Caco-2 (cell line): Measurements from ENCODE around the gene ST6GAL2. TPM values are rescaled to one million over a fixed set of nuclear protein-coding genes. Genes with fewer than 3 reads are reported as not detected.
A peak's percentile ranks its signal among the peaks of the same experiment; 100 is the strongest.

Experiments used
- BruUV-seq: library from RNA; stranded (reverse); fragments of 400-500 nt; replicated peaks from 2 replicates; lab custom pipeline; 2021; lab: Mats Ljungman, UMichigan
- CTCF ChIA-PET: fragments of 300-600 bp; sonication (Branson Sonifier 250); formaldehyde crosslinking; loops from one replicate; lab custom pipeline; 2022; ENCODE audit warnings: antibody characterized with exemption; lab: Charles Lee
- POLR2A ChIA-PET: fragments of 300-600 bp; sonication (Branson Sonifier 250); formaldehyde crosslinking; loops from one replicate; lab custom pipeline; 2022; ENCODE audit warnings: antibody characterized with exemption; lab: Charles Lee
- DNase-seq, 2 experiments: peaks; one replicate each; pipeline versions ENCODE4 v3.0.0 to v3.0.0-alpha.2; 2020 to 2022
- H3K27me3 ChIP-seq: replicated peaks from 2 replicates; pipeline ENCODE4 v1.6.0; 2011; ENCODE audit warnings: low read length; ENCODE audit not compliant: control insufficient read depth, insufficient read depth
- H3K36me3 ChIP-seq: 2 replicates; pipeline ENCODE4 v1.5.1; 2011; ENCODE audit warnings: low read length; ENCODE audit not compliant: control insufficient read depth, insufficient read depth
- H3K4me1 ChIP-seq: fragments of 250-450 bp; sonication (Bioruptor Pico); 2 replicates; pipeline ENCODE4 v1.5.1; 2020; ENCODE audit warnings: mild to moderate bottlenecking
- H3K4me3 ChIP-seq: 2 replicates; pipeline ENCODE4 v1.5.1; 2011; ENCODE audit warnings: low read depth, mild to moderate bottlenecking, control low read depth, low read length
- H3K9me3 ChIP-seq: fragments of 250-450 bp; sonication (Bioruptor Pico); 2 replicates; pipeline ENCODE4 v1.5.1; 2020; ENCODE audit warnings: mild to moderate bottlenecking, moderate library complexity
- H3K27ac Mint-ChIP-seq: one replicate; pipeline ENCODE4 v1.8.0; 2022; ENCODE audit warnings: mixed read lengths; ENCODE audit not compliant: unreplicated experiment
- H3K27me3 Mint-ChIP-seq: one replicate; pipeline ENCODE4 v1.8.0; 2022; ENCODE audit warnings: mixed read lengths; ENCODE audit not compliant: insufficient read depth, unreplicated experiment
- H3K36me3 Mint-ChIP-seq: one replicate; pipeline ENCODE4 v1.8.0; 2022; ENCODE audit warnings: mild to moderate bottlenecking, mixed read lengths; ENCODE audit not compliant: insufficient read depth, unreplicated experiment
- H3K4me1 Mint-ChIP-seq: one replicate; pipeline ENCODE4 v1.8.0; 2022; ENCODE audit warnings: low read depth, mixed read lengths; ENCODE audit not compliant: unreplicated experiment
- H3K4me3 Mint-ChIP-seq: one replicate; pipeline ENCODE4 v1.8.0; 2022; ENCODE audit warnings: mild to moderate bottlenecking, moderate library complexity, mixed read lengths; ENCODE audit not compliant: unreplicated experiment
- H3K9me3 Mint-ChIP-seq: one replicate; pipeline ENCODE4 v1.8.0; 2022; ENCODE audit warnings: mixed read lengths; ENCODE audit not compliant: unreplicated experiment
- CTCF ChIP-seq, 2 experiments: fragments of 200-600 bp in 1 of 2; IDR thresholded peaks; 1 replicate in 1 of 2; 2 replicates in 1 of 2; pipeline versions ENCODE4 v1.5.1 to v1.8.0; 2011 to 2022; ENCODE audit warnings: antibody characterized with exemption in 1 of 2, control low read depth in 1 of 2, inconsistent platforms in 1 of 2, low read depth in 1 of 2, low read length in 1 of 2, mild to moderate bottlenecking in 1 of 2, moderate library complexity in 1 of 2; ENCODE audit not compliant: insufficient read depth in 1 of 2, severe bottlenecking in 1 of 2, unreplicated experiment in 1 of 2
- intact Hi-C: fragments of 100-400 bp; cut with micrococcal nuclease; formaldehyde crosslinking; loops from one replicate; pipeline ENCODE4 v1.10.0; 2022; ENCODE audit not compliant: unreplicated experiment
- total RNA-seq: library from RNA; stranded (reverse); gene quantifications from 2 replicates; pipeline ENCODE4 v1.2.3, GENCODE V29; 2022

The ST6GAL2 gene
- total RNA-seq, 1 experiment from 2014 or later: not detected

- no TSS peak for BruUV-seq
These were observed 88.5 kb downstream of the ST6GAL2 start for GRCh38 chr2:106797494-106797893.

GRCh38 chr2:106792671-106793070, 93.3 kb downstream of the ST6GAL2 start:
- Histone ChIP-seq H3K4me3 (no peak overlapping the region), H3K27me3 (no peaks in the 10 kb centered on the region), H3K36me3 (no peaks in the 10 kb centered on the region), H3K9me3 (no peaks in the 10 kb centered on the region), H3K4me1 (no peaks in the 10 kb centered on the region)
- peaks cover 2% of the 10 kb centered on the region for H3K27me3 Mint-ChIP-seq
- intact Hi-C loops: no loop called here
- no peaks in the 10 kb centered on the region for H3K4me1 Mint-ChIP-seq
- TF ChIP-seq CTCF (IDR thresholded peaks at IDR 0.05; ENCODE audit: insufficient read depth in 1 of 2, low read depth in 1 of 2, low read length in 1 of 2, severe bottlenecking in 1 of 2, unreplicated experiment in 1 of 2): no peak
- H3K27ac Mint-ChIP-seq: no peak overlapping the region
- H3K4me3 Mint-ChIP-seq: no peak overlapping the region
- ChIA-PET CTCF (no interaction called here), POLR2A (no interaction called here)
- H3K36me3 Mint-ChIP-seq: no peaks in the 10 kb centered on the region
- peaks cover 16% of the 10 kb centered on the region for H3K9me3 Mint-ChIP-seq
- BruUV-seq: no TSS peak
- DNase-seq: no peak

More at GRCh38 chr2:106797494-106797893, 88.5 kb downstream of the ST6GAL2 start:
- Mint-ChIP-seq H3K4me3 (no peak overlapping the region), H3K27me3 (peaks cover 7% of the 10 kb centered on the region), H3K4me1 (no peaks in the 10 kb centered on the region), H3K9me3 (no peaks in the 10 kb centered on the region), H3K27ac (no peak overlapping the region), H3K36me3 (no peaks in the 10 kb centered on the region)
- POLR2A ChIA-PET: no interaction called here
- DNase-seq: no peak
- CTCF ChIA-PET: no interaction called here
- no peaks in the 10 kb centered on the region for H3K4me1 ChIP-seq
- H3K4me3 ChIP-seq: no peak overlapping the region
- no peak for TF ChIP-seq CTCF (IDR thresholded peaks at IDR 0.05; ENCODE audit: insufficient read depth in 1 of 2, low read depth in 1 of 2, low read length in 1 of 2, severe bottlenecking in 1 of 2, unreplicated experiment in 1 of 2)
- intact Hi-C loops: no loop called here
- H3K27me3 ChIP-seq: no peaks in the 10 kb centered on the region
- H3K9me3 ChIP-seq: no peaks in the 10 kb centered on the region
- no peaks in the 10 kb centered on the region for H3K36me3 ChIP-seq

GRCh38 chr2:106789185-106789584, 96.8 kb downstream of the ST6GAL2 start:
- H3K36me3 ChIP-seq: no peaks in the 10 kb centered on the region
- no peak overlapping the region for H3K4me3 Mint-ChIP-seq
- no peak overlapping the region for H3K4me3 ChIP-seq
- BruUV-seq: no TSS peak
- no peak for TF ChIP-seq CTCF (IDR thresholded peaks at IDR 0.05; ENCODE audit: insufficient read depth in 1 of 2, low read depth in 1 of 2, low read length in 1 of 2, severe bottlenecking in 1 of 2, unreplicated experiment in 1 of 2)
- H3K9me3 Mint-ChIP-seq: peaks cover 16% of the 10 kb centered on the region
- DNase-seq: peak; percentile 37 to 38
- H3K4me1 ChIP-seq: no peaks in the 10 kb centered on the region
- peaks cover 7% of the 10 kb centered on the region for H3K27me3 Mint-ChIP-seq
- no peaks in the 10 kb centered on the region for H3K36me3 Mint-ChIP-seq
- CTCF ChIA-PET: no interaction called here
- POLR2A ChIA-PET: no interaction called here
- H3K4me1 Mint-ChIP-seq: no peaks in the 10 kb centered on the region
- no peak overlapping the region for H3K27ac Mint-ChIP-seq
- H3K27me3 ChIP-seq: no peaks in the 10 kb centered on the region
- intact Hi-C loops: no loop called here
- no peaks in the 10 kb centered on the region for H3K9me3 ChIP-seq
